ENCODE measurements around the gene NOX4.

- no peak for TF ChIP-seq CTCF (IDR thresholded peaks at IDR 0.05)
- no peak for TF ChIP-seq POLR2A (IDR thresholded peaks at IDR 0.05)
- no peak for TF ChIP-seq EP300 (IDR thresholded peaks at IDR 0.05)
These were observed 69.5 kb downstream of the NOX4 start for GRCh38 chr11:89421718-89422117.
